H1 (cell line): Measurements from ENCODE around the gene CASKIN2. TPM values are rescaled to one million over a fixed set of nuclear protein-coding genes. Genes with fewer than 3 reads are reported as not detected.

Source experiments
- BACH1 ChIP-seq: IDR thresholded peaks from 2 replicates; pipeline ENCODE4 v1.6.1; 2012; ENCODE audit warnings: low read length, improper control_type of control experiment
- CBX8 ChIP-seq: fragments of 300-800, 300-1000 bp; sonication (generic); IDR thresholded peaks from 2 replicates; pipeline ENCODE4 v1.7.1; 2016; ENCODE audit warnings: low read depth, low read length, borderline replicate concordance
- CEBPB ChIP-seq: IDR thresholded peaks from 2 replicates; pipeline ENCODE4 v1.6.1; 2012; ENCODE audit warnings: low read depth, low read length
- CHD1 ChIP-seq: IDR thresholded peaks from 2 replicates; pipeline ENCODE4 v1.6.1; 2012; ENCODE audit warnings: low read depth, low read length, improper control_type of control experiment
- EGR1 ChIP-seq: IDR thresholded peaks from 2 replicates; pipeline ENCODE4 v1.6.1; 2011; ENCODE audit warnings: low read depth, low read length, borderline replicate concordance
- JUN ChIP-seq: IDR thresholded peaks from 2 replicates; pipeline ENCODE4 v1.6.1; 2011; ENCODE audit warnings: low read depth, mild to moderate bottlenecking, improper control_type of control experiment, low read length
- KDM1A ChIP-seq: fragments of 200-600, 300-600 bp; sonication (generic); IDR thresholded peaks from 2 replicates; pipeline ENCODE4 v1.7.1; 2016; ENCODE audit warnings: mild to moderate bottlenecking, low read length, borderline replicate concordance
- MAX ChIP-seq: IDR thresholded peaks from 2 replicates; pipeline ENCODE4 v1.6.1; 2012; ENCODE audit warnings: inconsistent platforms
- PHF8 ChIP-seq: fragments of 200-600 bp; sonication (generic); conservative IDR thresholded peaks from 2 replicates; pipeline ENCODE4 v1.7.1; 2012; ENCODE audit warnings: low read depth, mild to moderate bottlenecking, inconsistent platforms, low read length, moderate library complexity
- POLR2A ChIP-seq, 2 experiments: IDR thresholded peaks; 1 replicate in 1 of 2; 2 replicates in 1 of 2; pipeline ENCODE4 v1.6.1; 2011; ENCODE audit warnings: low read depth in 2 of 2, low read length in 2 of 2, mild to moderate bottlenecking in 2 of 2; ENCODE audit errors: control extremely low read depth in 1 of 2
- POU5F1 ChIP-seq: IDR thresholded peaks from 2 replicates; pipeline ENCODE4 v1.6.1; 2011; ENCODE audit warnings: low read depth, mild to moderate bottlenecking, low read length, moderate library complexity
- RAD21 ChIP-seq, 2 experiments: IDR thresholded peaks in 1 of 2; conservative IDR thresholded peaks in 1 of 2; 2 replicates each; pipeline ENCODE4 v1.6.1; 2011; ENCODE audit warnings: low read depth in 2 of 2, low read length in 2 of 2, improper control_type of control experiment in 1 of 2, inconsistent platforms in 1 of 2, mild to moderate bottlenecking in 1 of 2, moderate library complexity in 1 of 2
- TAF1 ChIP-seq: IDR thresholded peaks from 2 replicates; pipeline ENCODE4 v1.6.1; 2011; ENCODE audit warnings: mild to moderate bottlenecking, low read depth, low read length
- TAF7 ChIP-seq: optimal IDR thresholded peaks from 2 replicates; pipeline ENCODE3; 2011; ENCODE audit warnings: low read depth, mild to moderate bottlenecking, inconsistent platforms, low read length, moderate library complexity, borderline replicate concordance
- YY1 ChIP-seq: IDR thresholded peaks from 2 replicates; pipeline ENCODE4 v1.6.1; 2011; ENCODE audit warnings: low read depth, mild to moderate bottlenecking, low read length
- polyA plus RNA-seq, 7 experiments: library from polyadenylated mRNA; depleted of rRNA in 3 of 7; stranded (reverse) in 5 of 7; unstranded in 2 of 7; fragments of >200 nt in 5 of 7; fragments of 200-250 nt in 2 of 7; gene quantifications; 1 replicate in 5 of 7; 2 replicates in 1 of 7; 4 replicates in 1 of 7; pipeline versions ENCODE4 v1.2.1 to v1.2.3, GENCODE V29; 2011 to 2013; ENCODE audit warnings: missing spikeins in 2 of 7, mixed read lengths in 2 of 7
- total RNA-seq: library from RNA; stranded (reverse); fragmentation: NEBNext Ultra II Directional; extraction: Animal tissue kit (Norgen Biotek cat#: 25700); gene quantifications from 2 replicates; pipeline ENCODE4 v1.2.1, GENCODE V29; 2021

The CASKIN2 gene
- total and polyA plus RNA-seq, 2 of the 8 experiments (the other 6 are each of a cell fraction or from before 2014, with no cell fraction given), result 6.7 to 32.3 TPM

- TF ChIP-seq RAD21 (IDR thresholded peaks at IDR 0.05 in 1 of 2, conservative IDR thresholded peaks at IDR 0.05 in 1 of 2; ENCODE audit: low read depth in 2 of 2, low read length in 2 of 2) (no peak), CHD1 (no peak), EGR1 (no peak), MAX (peak; percentile 97), POU5F1 (no peak), CBX8 (no peak), POLR2A (IDR thresholded peaks at IDR 0.05; ENCODE audit: control extremely low read depth in 1 of 2, low read depth in 2 of 2, low read length in 2 of 2) (peak in 1 of 2 experiments; percentile 89; a peak in 2 of 3 replicates), TAF7 (no peak), JUN (no peak), BACH1 (no peak), PHF8 (no peak; the same call in 1 of the 2 replicates), TAF1 (peak; percentile 72; the same call in 1 of the 2 replicates), KDM1A (no peak), CEBPB (no peak), YY1 (no peak)
Measured at GRCh38 chr17:75457047-75457654, 58.2 kb downstream of the CASKIN2 start (continued).
